GM19397 (cell line): ENCODE measurements around the gene GOLPH3L.
"Not testable (repeated sequence)": the region's sequence is repeated elsewhere in the genome, so short reads cannot be mapped to it uniquely, and the experiment has no call there.

ENCODE experiments used
- ATAC-seq: cut with Tn5 transposase; IDR thresholded peaks from one replicate; pipeline ENCODE4 v1.9.1; 2021; ENCODE audit warnings: mild to moderate bottlenecking, moderate library complexity; ENCODE audit not compliant: unreplicated experiment

The GOLPH3L gene

DNA sequence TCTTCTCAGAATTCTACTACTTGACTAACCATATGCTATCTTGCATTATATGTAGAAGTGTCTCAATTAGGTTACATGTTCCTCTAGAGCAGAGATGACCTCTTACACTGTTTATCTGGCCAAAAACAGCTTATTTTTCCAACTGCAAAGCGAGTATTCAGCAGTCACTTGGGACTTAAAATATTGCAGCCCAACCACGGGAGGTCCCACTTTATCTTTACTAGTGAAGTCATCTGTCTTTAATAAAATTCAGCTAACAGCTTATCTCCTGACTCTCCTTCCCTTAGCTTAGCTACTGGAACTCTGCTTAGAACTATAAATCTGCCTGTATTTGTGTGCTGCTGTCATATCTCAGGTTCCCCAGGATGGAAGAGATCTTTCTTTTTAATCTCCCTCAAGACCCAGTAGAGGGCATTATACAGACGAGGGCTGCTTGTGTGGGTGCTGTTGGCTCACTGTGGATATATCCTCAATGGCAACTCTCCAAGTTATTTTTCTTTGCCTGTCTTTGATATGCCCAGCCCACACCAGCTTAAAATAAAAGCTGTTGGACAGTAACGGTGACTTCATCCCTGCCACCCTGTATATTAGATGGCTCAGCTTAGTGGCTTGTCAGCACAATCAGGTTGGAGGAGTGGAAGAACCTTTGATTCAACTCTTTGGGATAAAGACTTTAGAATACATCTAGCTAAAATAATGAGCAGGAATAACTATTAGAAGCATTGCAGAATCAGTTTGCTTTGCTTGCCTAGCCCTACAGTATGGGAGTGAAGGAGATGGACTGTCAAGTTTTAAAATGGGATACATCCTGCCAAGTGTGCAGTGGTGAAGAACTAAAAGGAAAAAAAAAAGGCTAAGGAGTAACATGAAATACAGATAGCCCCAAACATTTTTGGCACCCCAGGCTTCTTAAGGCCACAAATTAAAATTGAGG lies 77.1 kb downstream of the GOLPH3L start:
- ATAC-seq = no peak

DNA sequence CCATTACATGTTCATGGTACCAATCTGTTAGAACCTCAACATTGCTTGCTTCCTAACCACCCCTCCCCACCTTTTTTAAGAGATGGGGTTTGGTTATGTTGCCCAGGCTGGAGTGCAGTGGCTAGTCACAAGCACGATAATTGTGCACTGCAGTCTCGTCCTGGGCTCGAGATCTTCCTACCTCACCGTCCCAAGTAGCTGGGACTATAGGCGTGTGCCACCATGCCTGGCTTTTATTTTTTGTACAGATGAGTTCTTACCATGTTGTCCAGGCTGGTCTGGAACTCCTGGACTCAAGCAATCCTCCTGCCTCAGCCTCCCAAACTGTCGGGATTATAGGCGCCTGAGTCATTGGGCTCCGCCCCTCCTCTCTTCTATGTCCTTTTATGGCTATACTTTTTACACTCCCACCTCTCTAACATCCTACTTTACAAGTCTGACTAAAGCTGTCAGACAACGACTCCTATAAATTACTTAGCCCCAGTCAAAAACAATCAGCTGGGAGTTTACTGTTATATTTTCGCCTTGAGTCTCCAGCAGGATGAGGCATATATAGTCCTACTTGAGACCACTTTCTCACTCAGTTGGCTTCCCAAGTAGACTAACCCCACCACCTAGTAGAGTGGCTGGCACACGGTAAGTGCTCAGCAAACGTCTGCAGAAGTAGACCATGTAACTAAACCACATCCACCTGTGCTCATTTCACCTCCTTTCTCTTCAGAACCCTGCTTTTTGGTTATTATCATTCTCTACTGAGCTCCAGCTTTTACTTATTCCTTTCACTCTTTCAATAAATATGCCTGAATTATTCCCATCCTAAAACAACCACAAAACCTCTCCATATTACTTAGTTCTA lies 81.4 kb downstream of the GOLPH3L start:
- ATAC-seq = no peak

DNA sequence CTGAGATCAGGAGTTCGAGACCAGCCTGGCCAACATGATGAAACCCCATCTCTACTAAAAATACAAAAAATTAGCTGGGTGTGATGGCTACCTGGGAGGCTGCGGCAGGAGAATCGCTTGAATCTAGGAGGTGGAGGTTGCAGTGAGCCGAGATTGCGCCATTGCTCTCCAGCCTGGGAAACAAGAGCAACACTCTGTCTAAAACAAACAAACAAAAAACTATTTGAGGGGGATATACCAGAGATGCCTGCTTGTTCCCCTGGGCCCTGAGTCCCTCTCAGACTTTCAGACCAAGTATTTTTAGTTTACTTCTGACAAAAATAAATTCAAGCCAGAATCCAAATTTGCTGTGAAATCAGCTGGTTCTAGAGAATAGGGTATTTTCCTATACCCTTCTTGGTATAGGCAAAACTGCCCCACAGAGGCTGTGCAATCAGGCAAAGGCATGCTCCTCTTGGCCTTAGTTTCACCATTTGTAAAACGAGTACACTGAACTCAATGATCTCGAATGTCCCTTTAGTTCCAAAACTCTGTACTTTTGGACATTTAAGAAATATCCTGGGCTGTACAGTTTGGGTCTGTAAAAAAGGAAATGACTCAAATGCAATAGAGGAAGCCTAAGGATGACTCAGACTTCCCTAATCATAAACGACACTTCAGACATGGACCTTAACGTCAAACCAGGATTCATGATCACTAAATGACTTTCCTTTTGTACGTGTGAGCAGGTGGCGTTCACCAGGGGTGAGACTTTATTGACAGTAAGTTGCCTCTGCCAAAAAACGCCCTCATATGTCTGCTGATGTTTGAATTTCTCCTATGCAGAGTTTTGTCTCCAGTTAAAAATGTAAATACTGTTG lies 83.7 kb downstream of the GOLPH3L start:
- ATAC-seq = no peak

DNA sequence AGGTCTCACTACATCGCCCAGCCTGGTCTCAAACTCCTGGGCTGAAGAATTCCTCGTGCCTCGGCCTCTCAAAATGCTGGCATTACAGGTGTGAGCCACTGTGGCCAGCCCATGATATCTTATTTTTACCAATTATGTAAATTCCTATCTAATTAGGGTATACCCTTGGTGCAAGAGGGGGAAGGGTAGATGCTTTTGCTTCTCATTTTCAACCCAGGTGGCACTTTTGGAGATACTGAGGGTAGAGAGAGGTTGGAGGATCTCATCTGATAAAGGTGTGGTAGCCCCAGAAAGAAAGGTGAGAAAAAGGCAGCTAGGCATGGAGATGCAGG lies 85.0 kb downstream of the GOLPH3L start:
- ATAC-seq = no peak

DNA sequence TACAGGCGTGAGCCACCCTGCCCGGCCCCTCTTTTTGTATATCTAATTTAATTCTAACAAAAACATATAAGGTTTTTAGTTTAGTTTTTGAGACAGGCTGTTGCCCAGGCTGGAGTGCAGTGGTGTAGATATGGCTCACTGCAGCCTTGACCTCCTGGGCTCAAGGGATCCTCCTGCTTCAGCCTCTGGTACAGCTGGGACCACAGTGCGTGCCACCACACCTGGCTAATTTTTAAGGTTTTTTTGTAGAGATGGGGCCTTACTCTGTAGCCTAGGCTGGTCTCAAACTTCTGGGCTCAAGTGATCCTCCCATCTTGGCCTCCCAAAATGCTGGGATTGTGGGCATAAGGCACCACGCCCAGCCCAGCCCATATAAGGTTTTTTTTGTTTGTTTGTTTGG lies 86.4 kb downstream of the GOLPH3L start:
- no peak for ATAC-seq

DNA sequence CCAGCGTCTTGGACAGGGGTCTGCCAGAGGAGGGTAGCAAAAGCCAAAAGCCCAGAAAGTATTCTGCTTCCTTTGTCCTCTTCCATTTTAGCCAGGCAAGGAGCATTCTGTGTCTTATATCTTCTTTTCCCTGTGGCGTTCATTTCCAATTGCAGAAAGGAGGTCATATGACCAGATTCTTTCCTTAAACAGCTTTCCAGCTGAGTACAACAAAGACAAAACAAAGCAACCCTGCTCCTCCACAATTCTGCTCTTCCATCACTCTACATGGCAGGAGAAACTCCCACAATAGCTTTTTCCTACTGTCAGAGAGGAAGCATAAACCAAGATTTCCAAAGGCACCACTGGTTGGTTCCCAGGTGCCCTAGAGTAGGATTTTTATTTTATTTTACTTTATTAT lies 87.2 kb downstream of the GOLPH3L start:
- no peak for ATAC-seq

DNA sequence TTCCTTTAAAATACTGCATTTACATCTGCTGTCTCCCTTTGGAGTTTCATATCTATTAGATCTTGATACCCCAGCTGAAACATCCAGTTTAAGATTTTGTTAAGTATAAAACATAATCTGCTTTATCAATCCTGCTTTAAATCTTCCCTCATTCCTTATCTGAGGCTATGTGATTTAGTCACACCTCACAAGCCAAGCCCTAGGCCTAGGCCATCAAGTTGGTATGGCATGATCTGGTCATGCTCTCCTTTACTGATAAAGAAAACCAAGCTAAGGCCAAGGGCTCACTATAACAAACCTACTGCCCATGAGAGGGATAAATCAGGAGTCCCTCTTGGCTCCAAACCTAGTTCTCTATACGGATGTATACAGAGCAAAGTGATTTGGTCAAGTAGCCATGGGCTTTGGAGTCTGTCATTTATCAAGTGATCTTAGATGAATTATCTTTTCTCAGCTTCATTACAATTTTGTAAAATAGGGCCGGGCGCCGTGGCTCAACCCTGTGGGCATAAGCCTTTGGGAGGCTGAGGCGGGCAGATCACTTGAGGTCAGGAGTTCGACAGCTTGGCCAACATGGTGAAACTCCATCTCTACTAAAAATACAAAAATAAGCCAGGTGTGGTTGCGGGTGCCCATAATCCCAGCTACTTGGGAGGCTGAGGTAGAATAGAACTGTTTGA lies 90.4 kb downstream of the GOLPH3L start:
- no peak for ATAC-seq

DNA sequence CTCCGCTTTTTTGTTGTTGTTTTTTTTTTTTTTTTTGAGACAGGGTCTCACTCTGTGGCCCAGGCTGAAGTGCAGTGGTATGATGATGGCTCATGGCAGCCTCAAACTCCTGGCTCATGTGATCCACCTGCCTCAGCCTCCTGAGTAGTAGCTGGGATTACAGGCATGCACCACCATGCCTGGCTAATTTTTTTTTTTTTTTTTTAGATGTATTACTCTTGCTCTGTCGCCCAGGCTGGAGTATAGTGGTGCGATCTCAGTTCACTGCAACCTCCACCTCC lies 91.6 kb downstream of the GOLPH3L start:
- not testable (repeated sequence) for ATAC-seq

DNA sequence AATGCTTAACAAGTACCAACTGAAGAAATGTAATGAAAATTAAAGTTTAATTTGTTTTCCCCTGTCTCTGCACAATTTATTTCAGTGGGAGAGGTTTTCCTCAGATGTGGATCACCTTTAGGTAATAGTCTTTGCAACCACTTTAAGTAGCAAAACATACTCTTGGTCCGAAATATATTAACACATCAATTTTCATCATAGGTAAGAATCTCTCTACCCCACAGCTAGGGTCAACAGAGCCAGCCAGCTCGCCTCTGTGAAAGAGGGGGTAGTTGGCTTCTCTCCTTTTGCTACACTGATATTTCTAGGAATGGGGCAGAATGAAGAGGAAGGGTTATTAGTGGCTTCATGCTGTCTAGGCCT lies 92.7 kb downstream of the GOLPH3L start:
- no peak for ATAC-seq

DNA sequence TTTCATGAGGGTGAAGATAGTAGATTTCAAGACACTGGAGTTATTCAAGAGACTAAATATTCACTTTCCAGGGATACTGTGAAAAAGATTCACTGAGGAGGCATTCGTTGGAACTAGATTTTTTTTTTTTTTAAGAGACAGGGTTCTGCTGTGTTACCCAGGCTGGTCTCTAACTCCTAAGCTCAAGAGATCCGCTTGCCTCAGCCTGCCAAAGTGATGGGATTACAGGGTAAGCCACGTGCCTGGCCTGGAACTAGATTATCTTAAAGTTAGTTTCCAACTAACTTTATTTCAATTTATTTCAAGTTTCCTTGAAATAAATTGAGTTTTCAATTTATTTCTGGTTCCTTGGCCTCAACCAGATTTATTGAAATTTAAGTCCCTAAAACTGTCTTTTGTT lies 93.2 kb downstream of the GOLPH3L start:
- no peak for ATAC-seq

DNA sequence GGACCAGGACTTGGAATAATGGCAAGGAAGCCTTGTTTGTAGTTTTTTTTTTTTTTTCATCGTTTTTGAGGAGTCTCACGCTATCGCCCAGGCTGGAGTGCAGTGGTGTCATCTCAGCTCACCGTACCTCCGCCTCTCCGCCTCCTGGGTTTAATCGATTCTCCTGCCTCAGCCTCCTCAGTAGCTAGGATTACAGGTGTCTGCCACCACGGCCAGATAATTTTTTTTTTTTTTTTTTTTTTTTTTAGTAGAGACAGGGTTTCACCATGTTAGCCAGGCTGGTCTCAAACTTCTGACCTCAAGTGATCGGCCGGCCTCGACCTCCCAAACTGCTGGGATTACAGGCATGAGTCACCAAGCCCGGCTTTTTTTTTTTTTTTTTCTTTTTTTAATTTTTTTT lies 94.6 kb downstream of the GOLPH3L start:
- ATAC-seq = not testable (repeated sequence)

DNA sequence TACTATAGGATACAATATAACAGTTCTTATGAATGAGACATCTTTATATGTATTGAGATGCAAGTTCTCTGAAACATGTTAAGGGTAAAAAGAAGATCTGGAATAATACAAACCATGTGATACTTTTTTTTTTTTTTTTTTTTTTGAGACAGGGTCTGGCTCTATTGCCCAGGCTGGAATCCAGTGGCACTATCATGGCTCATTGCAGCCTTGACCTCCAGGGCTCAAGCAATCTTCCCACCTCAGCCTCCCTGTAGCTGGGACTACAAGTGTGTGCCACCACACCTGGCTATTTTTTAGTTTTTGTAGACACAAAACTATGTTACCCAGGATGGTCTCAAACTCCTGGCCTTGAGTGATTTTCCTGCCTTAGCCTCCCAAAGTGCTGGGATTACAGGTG lies 95.4 kb downstream of the GOLPH3L start:
- ATAC-seq = no peak

DNA sequence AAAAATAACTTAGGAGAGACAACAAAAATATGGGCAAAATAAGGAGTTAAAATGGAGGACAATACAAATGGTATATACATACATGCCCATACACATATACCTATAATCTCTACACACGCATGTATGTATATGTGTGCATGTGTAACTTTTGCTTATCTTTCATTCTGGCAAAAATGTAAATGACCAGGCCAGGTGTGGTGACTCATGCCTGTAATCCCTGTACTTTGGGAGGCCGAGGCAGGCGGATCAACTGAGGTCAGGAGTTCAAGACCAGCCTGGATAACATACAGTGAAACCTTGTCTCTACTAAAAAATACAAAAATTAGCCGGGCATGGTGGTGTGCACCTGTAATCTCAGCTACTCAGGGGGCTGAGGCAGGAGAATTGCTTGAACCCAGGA lies 98.6 kb downstream of the GOLPH3L start:
- not testable (repeated sequence) for ATAC-seq

DNA sequence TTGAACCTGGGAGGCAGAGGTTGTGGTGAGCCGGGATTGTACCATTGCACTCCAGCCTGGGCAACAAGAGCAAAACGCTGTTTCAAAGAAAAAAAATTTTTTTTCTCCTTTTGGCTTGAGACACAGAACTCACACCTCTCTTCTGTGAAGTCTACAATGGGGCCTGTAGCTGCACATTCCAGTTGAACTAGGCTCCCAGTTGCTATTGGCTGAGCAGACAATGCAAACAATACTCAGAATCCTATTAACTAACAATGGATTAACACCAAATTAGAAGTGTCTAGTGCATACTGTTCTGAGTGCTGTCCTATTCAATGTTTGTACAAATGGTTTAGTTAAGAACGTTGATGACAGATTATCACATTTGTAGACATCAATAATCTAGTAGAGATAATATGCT lies 100.0 kb downstream of the GOLPH3L start:
- ATAC-seq = no peak
